HG03108 (cell line): ENCODE measurements around the gene WDR4.
"Not testable (repeated sequence)": the region's sequence is repeated elsewhere in the genome, so short reads cannot be mapped to it uniquely, and the experiment has no call there.

Source experiments
- ATAC-seq: cut with Tn5 transposase; IDR thresholded peaks from one replicate; pipeline ENCODE4 v1.9.1; 2021; ENCODE audit warnings: moderate library complexity; ENCODE audit not compliant: unreplicated experiment

The WDR4 gene

GRCh38 chr21:42853621-42854020 is 25.7 kb downstream of the WDR4 start:
- ATAC-seq = no peak

GRCh38 chr21:42852925-42853570 is 26.3 kb downstream of the WDR4 start:
- ATAC-seq = no peak

- ATAC-seq = no peak
Measured at GRCh38 chr21:42851812-42852665, 27.3 kb downstream of the WDR4 start.

- ATAC-seq = no peak
Measured at GRCh38 chr21:42850866-42851391, 28.4 kb downstream of the WDR4 start.

GRCh38 chr21:42850463-42850862 is 28.9 kb downstream of the WDR4 start:
- no peak for ATAC-seq

GRCh38 chr21:42849759-42850412 is 29.5 kb downstream of the WDR4 start:
- ATAC-seq = no peak

- no peak for ATAC-seq
Measured at GRCh38 chr21:42848932-42849758, 30.2 kb downstream of the WDR4 start.

GRCh38 chr21:42848144-42848931 is 31.0 kb downstream of the WDR4 start:
- not testable (repeated sequence) for ATAC-seq

- ATAC-seq = no peak
Measured at GRCh38 chr21:42847726-42848125, 31.6 kb downstream of the WDR4 start.

- ATAC-seq = no peak
Measured at GRCh38 chr21:42847051-42847707, 32.2 kb downstream of the WDR4 start.

- ATAC-seq = no peak
Measured at GRCh38 chr21:42846221-42846620, 33.1 kb downstream of the WDR4 start.

- ATAC-seq = no peak
Measured at GRCh38 chr21:42845296-42845965, 33.9 kb downstream of the WDR4 start.

GRCh38 chr21:42844411-42845113 is 34.8 kb downstream of the WDR4 start:
- no peak for ATAC-seq

- ATAC-seq = no peak
Measured at GRCh38 chr21:42843056-42843455, 36.3 kb downstream of the WDR4 start.

GRCh38 chr21:42841916-42842655 is 37.3 kb downstream of the WDR4 start:
- not testable (repeated sequence) for ATAC-seq

- no peak for ATAC-seq
Measured at GRCh38 chr21:42841156-42841915, 38.0 kb downstream of the WDR4 start.
